Progenitor cell of endocrine pancreas (in vitro differentiated cells): ENCODE measurements around the gene NUDT16. TPM values are rescaled to one million over a fixed set of nuclear protein-coding genes. Genes with fewer than 3 reads are reported as not detected.

Experiments
- DNase-seq: peaks from one replicate; pipeline ENCODE4 v3.0.0; 2021; ENCODE audit warnings: low spot score; ENCODE audit not compliant: unreplicated experiment
- H3K27ac Mint-ChIP-seq: 2 replicates; pipeline ENCODE4 v1.8.0; 2021; ENCODE audit warnings: mild to moderate bottlenecking, moderate library complexity, mixed read lengths
- H3K27me3 Mint-ChIP-seq: 2 replicates; pipeline ENCODE4 v1.8.0; 2021; ENCODE audit warnings: mixed read lengths
- H3K36me3 Mint-ChIP-seq: 2 replicates; pipeline ENCODE4 v1.8.0; 2022; ENCODE audit warnings: mixed read lengths; ENCODE audit not compliant: insufficient read depth
- H3K4me1 Mint-ChIP-seq: 2 replicates; pipeline ENCODE4 v1.8.0; 2021; ENCODE audit warnings: low read depth, mixed read lengths
- H3K4me3 Mint-ChIP-seq: 2 replicates; pipeline ENCODE4 v1.8.0; 2021; ENCODE audit warnings: low read depth, mild to moderate bottlenecking, moderate library complexity, mixed read lengths
- H3K9me3 Mint-ChIP-seq: 2 replicates; pipeline ENCODE4 v1.8.0; 2021; ENCODE audit warnings: low read depth, mixed read lengths
- CTCF ChIP-seq: fragments of 200-600 bp; sonication (generic); IDR thresholded peaks from one replicate; pipeline ENCODE4 v1.5.0; 2021; ENCODE audit warnings: antibody characterized with exemption, mild to moderate bottlenecking; ENCODE audit not compliant: unreplicated experiment
- total RNA-seq: library from RNA; stranded (reverse); gene quantifications from 2 replicates; pipeline ENCODE4 v1.2.1, GENCODE V29; 2021

Gene NUDT16
- total RNA-seq, 1 donor from 2014 or later: 24.6 TPM

- no peak for TF ChIP-seq CTCF
- no peak for DNase-seq
- Mint-ChIP-seq H3K9me3 (peaks cover 7% of the 10 kb centered on the region), H3K27ac (no peak overlapping the region), H3K4me3 (no peak overlapping the region), H3K36me3 (peaks cover 4% of the 10 kb centered on the region), H3K27me3 (no peaks in the 10 kb centered on the region), H3K4me1 (peaks cover 4% of the 10 kb centered on the region)
Observed at GRCh38 chr3:131349946-131350347, 31.6 kb upstream of the NUDT16 start.

GRCh38 chr3:131350506-131350905 lies 31.1 kb upstream of the NUDT16 start:
- no peak for TF ChIP-seq CTCF
- Mint-ChIP-seq H3K27me3 (no peaks in the 10 kb centered on the region), H3K4me3 (no peak overlapping the region), H3K36me3 (peaks cover 4% of the 10 kb centered on the region), H3K9me3 (peaks cover 4% of the 10 kb centered on the region), H3K27ac (no peak overlapping the region), H3K4me1 (peaks cover 4% of the 10 kb centered on the region)
- no peak for DNase-seq

- Mint-ChIP-seq H3K36me3 (peaks cover 6% of the 10 kb centered on the region), H3K4me3 (no peak overlapping the region), H3K27ac (no peak overlapping the region), H3K9me3 (no peaks in the 10 kb centered on the region), H3K4me1 (peaks cover 4% of the 10 kb centered on the region), H3K27me3 (no peaks in the 10 kb centered on the region)
- no peak for DNase-seq
- no peak for TF ChIP-seq CTCF
Observed at GRCh38 chr3:131353016-131353877, 28.3 kb upstream of the NUDT16 start.

- H3K36me3 Mint-ChIP-seq: peaks cover 4% of the 10 kb centered on the region
- no peak for TF ChIP-seq CTCF
- no peaks in the 10 kb centered on the region for H3K27me3 Mint-ChIP-seq
- no peaks in the 10 kb centered on the region for H3K9me3 Mint-ChIP-seq
- H3K27ac Mint-ChIP-seq: peak overlapping the region; percentile 40
- H3K4me1 Mint-ChIP-seq: peaks cover 4% of the 10 kb centered on the region
- DNase-seq: no peak
- no peak overlapping the region for H3K4me3 Mint-ChIP-seq
Observed at GRCh38 chr3:131353986-131354385, 27.6 kb upstream of the NUDT16 start.

GRCh38 chr3:131356006-131356595 lies 25.5 kb upstream of the NUDT16 start:
- TF ChIP-seq CTCF: no peak
- Mint-ChIP-seq H3K4me3 (no peak overlapping the region), H3K27me3 (no peaks in the 10 kb centered on the region), H3K9me3 (no peaks in the 10 kb centered on the region), H3K36me3 (peaks cover 2% of the 10 kb centered on the region), H3K27ac (no peak overlapping the region), H3K4me1 (peaks cover 5% of the 10 kb centered on the region)
- no peak for DNase-seq
